ENCODE data around the gene MKNK1.

- no peak for TF ChIP-seq CTCF (IDR thresholded peaks at IDR 0.05)
- TF ChIP-seq ZFX (IDR thresholded peaks at IDR 0.05; ENCODE audit: borderline replicate concordance): no peak
Observed at GRCh38 chr1:46521414-46521813, 82.7 kb downstream of the MKNK1 start.
